Measurements from ENCODE around the gene WDR1. TPM values are rescaled to one million over a fixed set of nuclear protein-coding genes. Genes with fewer than 3 reads are reported as not detected.

WDR1 gene
- total RNA-seq, 4 donors from 2014 or later = 122 to 238 (median 213) TPM

DNA sequence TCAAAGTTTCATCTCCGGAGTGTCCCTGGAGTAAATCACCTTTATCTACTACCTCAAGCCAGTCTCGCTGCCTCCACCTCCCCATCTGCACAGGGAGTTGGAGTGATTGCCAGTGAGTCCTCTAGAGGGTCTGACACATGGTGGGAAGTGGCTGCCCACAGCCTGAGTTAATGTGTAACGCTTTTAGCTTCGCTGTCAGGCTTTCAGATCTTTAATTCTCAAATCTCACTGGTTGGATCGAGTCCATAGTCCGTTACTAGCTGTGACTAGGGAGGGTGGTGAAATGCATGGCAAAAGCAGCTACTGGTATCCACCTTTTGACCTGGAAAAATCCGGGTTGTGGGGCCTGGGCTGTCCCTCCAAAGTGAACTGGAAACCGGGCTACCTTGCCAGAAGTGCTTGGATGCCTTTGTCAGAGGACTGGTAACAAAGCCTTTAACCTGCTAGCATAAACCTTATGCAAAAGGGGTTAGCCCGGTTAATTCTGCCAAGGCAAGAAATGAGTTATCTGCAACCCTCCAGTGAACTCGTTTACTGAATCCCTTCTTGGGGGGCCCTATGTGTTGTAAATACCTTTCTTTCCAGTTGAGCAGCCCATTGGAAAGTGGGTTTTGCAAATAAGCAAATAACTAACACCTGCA, 5.1 kb upstream of the WDR1 start:
- no peak for TF ChIP-seq POLR2A (IDR thresholded peaks at IDR 0.05)
- TF ChIP-seq CTCF (IDR thresholded peaks at IDR 0.05) = no peak
- DNase-seq = peak in 1 of 2 donors; percentile 34
- Histone ChIP-seq H3K27ac (peak overlapping the region; percentile 71 to 100 (median 97)), H3K9me3 (no peaks in the 10 kb centered on the region), H3K27me3 (no peaks in the 10 kb centered on the region), H3K4me3 (replicated peaks in 1 of 3) (no peak overlapping the region), H3K4me1 (peaks cover 61 to 80% of the 10 kb centered on the region in 2 donors), H3K36me3 (no peaks in the 10 kb centered on the region)
- intact Hi-C loops (cut with DNase I) = no loop called here
- WGBS, 2 donors = 49 to 72% methylated on average over 10 of the region's 10 CpGs

- intact Hi-C loops (cut with DNase I) = no loop called here
These were observed 4.5 kb upstream of the WDR1 start for GRCh38 chr4:10120943-10121567.

DNA sequence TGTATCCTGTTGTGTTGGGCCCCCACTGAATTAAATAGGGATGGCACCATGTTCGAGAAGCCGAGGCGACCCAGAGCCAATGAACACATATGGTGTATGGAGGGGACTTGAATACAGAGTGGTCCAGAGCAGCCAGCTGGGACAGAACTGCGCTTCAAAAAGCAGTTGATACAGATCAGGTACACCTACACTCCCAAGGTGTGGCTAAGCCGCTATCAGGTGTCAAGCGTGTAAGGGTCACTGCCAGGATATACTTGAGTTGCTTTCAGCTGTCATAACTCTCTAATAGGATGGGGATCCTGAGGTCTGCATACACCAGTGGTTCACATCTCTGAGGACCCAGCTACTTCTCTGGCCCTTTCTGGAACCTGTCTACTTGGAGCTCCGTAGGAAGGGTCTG, 3.2 kb upstream of the WDR1 start:
- TF ChIP-seq CTCF (IDR thresholded peaks at IDR 0.05) (no peak), POLR2A (IDR thresholded peaks at IDR 0.05) (no peak)
- no peak for DNase-seq
- intact Hi-C loops (cut with DNase I) = loop anchor here (10.0 kb wide), 1 partner anchor 105 kb away; no protein-coding TSS in a partner anchor
- WGBS, 2 donors = 88 to 90% methylated on average over 7 of the region's 7 CpGs
- peaks cover 0 to 6% of the 10 kb centered on the region in 2 donors for H3K36me3 ChIP-seq
- peak overlapping the region; percentile 71 to 100 (median 97) for H3K27ac ChIP-seq
- no peak overlapping the region for H3K4me3 ChIP-seq (replicated peaks in 1 of 3)
- no peaks in the 10 kb centered on the region for H3K9me3 ChIP-seq
- H3K4me1 ChIP-seq = peaks cover 67 to 86% of the 10 kb centered on the region in 2 donors
- H3K27me3 ChIP-seq = no peaks in the 10 kb centered on the region

More at GRCh38 chr4:10120943-10121567, 4.5 kb upstream of the WDR1 start:
- Histone ChIP-seq H3K4me1 (peaks cover 59 to 78% of the 10 kb centered on the region in 2 donors), H3K9me3 (no peaks in the 10 kb centered on the region), H3K27me3 (no peaks in the 10 kb centered on the region), H3K4me3 (replicated peaks in 1 of 3) (no peak overlapping the region), H3K27ac (peak overlapping the region; percentile 71 to 100 (median 97)), H3K36me3 (no peaks in the 10 kb centered on the region)
- peak; percentile 65 to 66 for DNase-seq
- no peak for TF ChIP-seq CTCF (IDR thresholded peaks at IDR 0.05)
- TF ChIP-seq POLR2A (IDR thresholded peaks at IDR 0.05) = peak in 1 of 2 donors; percentile 60
- 49 to 54% methylated on average over 11 of the region's 11 CpGs for WGBS, 2 donors

DNA sequence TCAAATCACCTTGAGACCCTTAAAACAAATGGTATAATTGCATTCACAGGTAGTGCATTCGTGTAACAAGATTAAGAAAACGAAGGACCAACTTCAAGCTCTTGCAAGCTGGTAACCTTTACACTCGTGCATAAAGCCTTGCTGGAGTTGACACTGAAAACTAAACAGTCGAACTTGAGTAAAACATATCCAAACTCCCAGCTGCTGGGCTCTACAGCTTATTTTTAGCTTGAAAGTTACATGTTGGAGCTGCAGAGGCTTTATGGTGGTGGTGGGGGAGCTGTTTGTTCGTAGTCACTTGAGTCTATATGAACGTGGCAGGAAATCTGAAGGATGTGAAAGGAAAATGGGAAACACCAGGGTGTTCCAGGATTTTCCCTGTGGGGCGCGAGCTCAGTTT, 2.7 kb upstream of the WDR1 start:
- Histone ChIP-seq H3K4me1 (peaks cover 64 to 85% of the 10 kb centered on the region in 2 donors), H3K9me3 (no peaks in the 10 kb centered on the region), H3K27me3 (no peaks in the 10 kb centered on the region), H3K4me3 (replicated peaks in 1 of 3) (no peak overlapping the region), H3K36me3 (peaks cover 0 to 9% of the 10 kb centered on the region in 2 donors), H3K27ac (peak overlapping the region; percentile 97 to 100 (median 99))
- DNase-seq = no peak
- intact Hi-C loops (cut with DNase I) = loop anchor here (10.0 kb wide), 1 partner anchor 104 kb away; no protein-coding TSS in a partner anchor
- WGBS, 2 donors = 66 to 71% methylated on average over 8 of the region's 8 CpGs
- TF ChIP-seq CTCF (IDR thresholded peaks at IDR 0.05) (no peak), POLR2A (IDR thresholded peaks at IDR 0.05) (no peak)

Measured in thyroid gland (tissue), 4 donors.